ENCODE data around the gene SYCP2. TPM values are rescaled to one million over a fixed set of nuclear protein-coding genes. Genes with fewer than 3 reads are reported as not detected.

SYCP2 gene
- total and polyA plus RNA-seq, 2 of the 8 experiments (the other 6 are each of a cell fraction or from before 2014, with no cell fraction given) = 0.02 to 0.50 TPM

DNA sequence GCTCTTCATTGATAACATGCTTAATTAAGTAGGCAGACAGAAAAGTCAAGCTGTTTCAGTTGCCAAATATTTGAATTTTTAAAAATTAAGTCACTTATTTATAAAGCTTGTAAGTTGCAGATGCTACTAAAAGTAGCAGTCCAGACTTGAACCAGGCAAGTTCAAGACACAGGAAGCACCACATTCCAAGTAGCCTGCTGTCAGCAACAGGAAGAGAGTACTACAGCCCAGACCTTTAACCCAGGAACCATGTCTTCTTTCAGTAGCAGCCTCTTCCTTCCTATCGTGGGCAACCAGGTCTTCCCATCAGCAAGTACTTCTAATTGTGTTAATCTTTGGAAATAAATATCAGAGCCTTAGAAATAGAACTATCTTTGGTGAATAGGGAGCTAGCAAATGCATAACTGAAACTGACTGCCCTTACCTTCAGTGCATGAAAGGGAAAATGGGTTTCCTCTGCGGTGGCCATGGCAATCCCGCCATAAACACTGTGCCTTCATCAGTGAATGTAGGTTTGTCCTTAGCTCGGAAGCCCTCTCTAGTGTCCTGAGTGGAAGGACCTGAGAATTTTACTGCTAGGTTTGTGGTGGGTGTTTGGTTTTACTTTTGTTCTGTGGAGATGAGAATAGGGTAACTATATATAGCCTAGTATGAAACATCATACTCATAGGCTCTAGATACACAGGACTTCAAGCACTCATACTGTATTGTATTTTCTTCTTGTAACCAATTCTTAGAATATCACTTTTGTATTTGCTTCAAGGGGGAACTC is 95.6 kb downstream of the SYCP2 start:
- Histone ChIP-seq H2BK5ac (ENCODE audit: low read depth, low read length) (no peak overlapping the region), H4K5ac (ENCODE audit: insufficient read length, low read depth, low read length) (no peak overlapping the region), H3K4ac (replicated peaks; ENCODE audit: insufficient read length, low read depth, low read length) (no peak overlapping the region), H4K8ac (ENCODE audit: extremely low read depth, insufficient read depth, low read length) (no peak overlapping the region), H3K23me2 (ENCODE audit: low read depth, low read length) (no peaks in the 10 kb centered on the region), H3K27ac (ENCODE audit: low read depth, low read length) (no peak overlapping the region), H2BK15ac (ENCODE audit: low read length) (no peak overlapping the region), H2AK5ac (ENCODE audit: low read depth, low read length) (no peak overlapping the region), H3K79me2 (ENCODE audit: control insufficient read depth in 1 of 2, insufficient read depth in 2 of 2, low read length in 2 of 2) (no peaks in the 10 kb centered on the region), H4K91ac (replicated peaks; ENCODE audit: insufficient read length, low read length) (no peak overlapping the region), H3K18ac (ENCODE audit: extremely low read depth, low read length) (no peak overlapping the region), H4K20me1 (replicated peaks in 1 of 2; ENCODE audit: control insufficient read depth in 1 of 2, insufficient read depth in 2 of 2, low read length in 2 of 2) (no peaks in the 10 kb centered on the region), H3K4me2 (ENCODE audit: insufficient read depth in 1 of 2, low read depth in 2 of 2, low read length in 2 of 2) (no peak overlapping the region), H2BK20ac (ENCODE audit: low read length) (no peak overlapping the region), H3K9me3 (ENCODE audit: insufficient read depth in 2 of 2, low read depth in 1 of 2, low read length in 1 of 2) (peaks cover 81 to 92% of the 10 kb centered on the region in 2 experiments), H2BK12ac (ENCODE audit: low read depth, low read length) (no peak overlapping the region), H2BK120ac (replicated peaks; ENCODE audit: low read depth, low read length) (no peak overlapping the region), H2AFZ (ENCODE audit: low read length) (no peak overlapping the region), H3K27me3 (replicated peaks in 1 of 4; ENCODE audit: control insufficient read depth in 3 of 4, extremely low read depth in 1 of 4, insufficient read depth in 3 of 4, low read length in 3 of 4) (peaks cover 0 to 2% (median 0%) of the 10 kb centered on the region in 4 experiments; a peak in 1 of 7 replicates), H3K36me3 (ENCODE audit: control insufficient read depth in 2 of 4, insufficient read depth in 4 of 4, low read length in 3 of 4) (peaks cover 0 to 2% (median 0%) of the 10 kb centered on the region in 4 experiments; a peak in 1 of 8 replicates), H3K14ac (ENCODE audit: insufficient read length) (no peak overlapping the region), H3K4me3 (ENCODE audit: extremely low read depth in 1 of 4, insufficient read depth in 2 of 4, low read depth in 3 of 4, low read length in 4 of 4) (no peak overlapping the region), H3K9ac (replicated peaks in 1 of 4; ENCODE audit: extremely low read depth in 1 of 4, low read depth in 3 of 4, low read length in 3 of 4) (no peak overlapping the region), H3K23ac (ENCODE audit: insufficient read length) (no peak overlapping the region), H3K56ac (replicated peaks; ENCODE audit: insufficient read length, low read depth, low read length) (no peak overlapping the region), H3K4me1 (replicated peaks in 1 of 4; ENCODE audit: control insufficient read depth in 3 of 4, insufficient read depth in 4 of 4, low read length in 3 of 4) (no peaks in the 10 kb centered on the region; a peak in 1 of 7 replicates), H3K79me1 (ENCODE audit: low read depth, low read length) (no peaks in the 10 kb centered on the region)
- ChIA-PET CTCF (ENCODE audit: partially characterized antibody) (interaction anchor here (1.2 kb wide), 1 partner anchor 14 kb away, joined by 3 read pairs; no protein-coding TSS in a partner anchor), POLR2A (ENCODE audit: partially characterized antibody) (no interaction called here)
- FAIRE-seq (no peak), DNase-seq (ENCODE audit: low read depth in 1 of 2, low spot score in 2 of 2) (no peak)
- TF ChIP-seq SIN3A (conservative IDR thresholded peaks at IDR 0.05 in 1 of 2, IDR thresholded peaks at IDR 0.05 in 1 of 2; ENCODE audit: low read depth in 1 of 2, low read length in 2 of 2) = no peak
- TF ChIP-seq PHF8 (conservative IDR thresholded peaks at IDR 0.05; ENCODE audit: low read depth, low read length) = no peak
- 83% methylated on average over 4 of the region's 4 CpGs; no CpG with 5 or more reads in 1 of the 2 experiments for WGBS, 2 experiments (ENCODE audit: extremely low coverage in 1 of 2, insufficient coverage in 1 of 2, insufficient read length in 1 of 2, insufficient replicate concordance in 2 of 2, low coverage in 1 of 2, low lambda C conversion rate in 2 of 2, missing lambda C conversion rate in 1 of 2)

Data from H1 (cell line).